Pulmonary artery endothelial cell (primary cell): ENCODE data around the gene CCDC186. TPM values are rescaled to one million over a fixed set of nuclear protein-coding genes. Genes with fewer than 3 reads are reported as not detected.
A peak's percentile ranks its signal among the peaks of the same experiment; 100 is the strongest.

Source experiments
- DNase-seq: peaks from one replicate; pipeline ENCODE4 v3.0.0-alpha.2; 2011; ENCODE audit warnings: low read depth, low spot score
- total RNA-seq: library from RNA; depleted of rRNA; stranded (reverse); fragments of >200 nt; gene quantifications from 2 replicates; pipeline ENCODE4 v1.2.3, GENCODE V29; 2014

The CCDC186 gene
- total RNA-seq: 12.8 and 15.7 TPM in 2 replicates

DNA sequence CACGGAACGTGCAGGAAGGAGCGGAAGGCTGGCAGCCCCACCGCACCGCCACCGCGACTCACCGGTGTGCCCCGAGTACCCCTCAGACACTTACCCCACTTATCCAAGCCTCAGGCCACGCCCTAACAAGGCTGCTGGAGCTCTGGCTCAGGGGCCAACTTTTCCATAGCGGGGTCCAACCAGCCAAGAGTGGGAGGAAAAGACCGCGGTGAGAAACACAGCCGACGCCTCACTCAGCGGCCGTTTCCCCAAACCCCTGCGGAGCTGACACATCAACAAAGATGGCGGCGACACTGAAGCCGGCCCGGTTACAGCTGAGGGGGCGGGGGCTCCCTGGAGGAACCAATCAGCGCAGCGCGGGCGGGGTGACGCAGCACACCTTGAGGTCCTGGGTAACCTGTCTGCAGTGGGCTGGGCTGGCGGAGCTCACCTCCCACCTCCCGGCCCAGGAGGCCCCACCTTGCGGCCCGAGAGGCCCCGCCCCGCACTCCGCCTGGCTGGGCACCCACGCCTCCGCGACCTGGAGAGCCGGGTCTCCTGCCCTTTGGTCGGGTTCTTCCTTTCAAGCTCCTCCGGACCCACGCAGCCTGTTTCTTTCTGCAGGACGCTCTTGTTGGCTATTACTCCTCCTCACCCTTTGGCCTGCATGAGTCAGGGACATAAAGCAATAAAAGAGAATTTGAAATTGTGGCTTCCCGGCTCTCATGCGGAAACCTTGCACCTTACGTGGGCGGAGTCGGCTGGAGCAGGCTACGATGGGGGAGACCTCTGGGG is at the start of gene CCDC186:
Gene CCDC186 (minus strand): TSS at position 283 of the 774 bp plus-strand sequence. CDS start 10,935 bp downstream, outside the sequence.
- peak; percentile 55 for DNase-seq

DNA sequence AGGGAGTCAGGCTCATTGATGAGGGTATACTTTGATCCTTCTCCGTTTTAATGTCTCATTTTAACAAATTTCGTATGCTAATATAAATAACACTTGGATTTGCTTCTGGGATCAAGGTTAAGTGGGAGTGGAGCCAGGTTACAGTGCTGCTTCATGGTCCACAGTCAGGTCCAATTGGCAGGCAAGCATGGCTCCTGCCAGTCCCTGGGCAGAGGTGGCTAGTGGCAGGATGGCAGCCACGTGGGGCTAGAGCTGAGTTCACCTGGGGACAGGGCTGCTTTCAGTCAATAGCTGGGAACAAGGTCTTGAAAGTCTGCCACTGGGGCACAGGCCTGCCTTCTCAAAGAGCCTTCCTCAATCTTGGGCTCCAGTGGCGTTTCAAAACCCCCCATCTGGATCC is 49.1 kb upstream of the CCDC186 start:
- no peak for DNase-seq

DNA sequence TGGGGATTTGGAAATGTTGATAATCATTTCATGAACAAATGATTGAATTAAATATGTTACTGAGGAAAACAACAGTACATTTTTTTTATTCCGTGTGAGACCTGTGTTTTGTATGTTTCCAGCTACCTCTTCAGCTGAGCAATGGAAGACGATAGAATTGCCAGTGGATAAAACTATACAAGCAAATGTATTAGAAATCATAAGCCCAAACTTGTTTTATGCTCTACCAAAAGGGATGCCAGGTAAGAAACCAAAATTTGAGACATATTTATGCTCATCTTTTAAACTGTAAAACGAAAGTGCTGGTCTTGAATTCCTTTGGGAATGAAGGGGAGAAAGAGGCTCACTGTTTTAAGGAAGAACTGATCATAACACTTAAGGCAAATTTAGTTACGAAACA is 47.2 kb upstream of the CCDC186 start:
- DNase-seq: no peak

DNA sequence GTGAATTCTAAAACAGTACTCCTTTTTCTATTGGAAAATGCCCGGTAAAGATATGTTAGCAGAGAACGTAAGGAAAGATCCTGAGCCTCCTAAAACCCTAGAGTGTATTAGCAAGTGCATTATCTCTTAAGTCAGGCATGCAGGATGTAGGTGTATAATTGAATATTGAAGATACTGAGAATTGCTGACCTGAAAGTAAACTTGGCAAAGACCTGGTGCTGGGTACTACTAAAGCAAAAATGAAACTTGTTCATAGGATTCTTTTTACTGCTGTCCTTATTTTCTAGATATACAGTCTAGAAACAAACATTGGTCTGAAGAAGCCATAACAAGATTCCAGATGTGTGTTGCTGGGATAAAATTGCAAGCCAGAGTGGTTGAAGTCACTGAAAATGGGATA is 46.3 kb upstream of the CCDC186 start:
- DNase-seq: no peak

DNA sequence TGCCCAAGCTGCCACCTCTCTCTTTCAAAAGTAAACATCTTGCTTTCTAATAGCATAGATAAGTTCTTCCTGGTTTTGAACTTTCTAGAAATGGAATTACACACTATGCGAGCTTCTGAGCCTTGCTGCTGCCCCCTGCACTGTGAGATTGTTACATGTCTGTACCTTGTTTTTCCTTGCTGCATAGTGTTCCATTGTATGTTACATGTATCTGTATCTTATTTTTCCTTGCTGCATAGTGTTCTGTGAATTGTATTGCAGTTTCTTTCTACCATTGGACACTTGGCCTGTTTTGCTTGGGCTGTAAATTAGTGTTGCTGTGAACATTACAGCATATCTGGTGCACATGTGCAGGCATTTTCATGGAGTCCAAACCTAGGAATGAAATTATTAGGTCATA is 41.0 kb upstream of the CCDC186 start:
- DNase-seq: no peak

DNA sequence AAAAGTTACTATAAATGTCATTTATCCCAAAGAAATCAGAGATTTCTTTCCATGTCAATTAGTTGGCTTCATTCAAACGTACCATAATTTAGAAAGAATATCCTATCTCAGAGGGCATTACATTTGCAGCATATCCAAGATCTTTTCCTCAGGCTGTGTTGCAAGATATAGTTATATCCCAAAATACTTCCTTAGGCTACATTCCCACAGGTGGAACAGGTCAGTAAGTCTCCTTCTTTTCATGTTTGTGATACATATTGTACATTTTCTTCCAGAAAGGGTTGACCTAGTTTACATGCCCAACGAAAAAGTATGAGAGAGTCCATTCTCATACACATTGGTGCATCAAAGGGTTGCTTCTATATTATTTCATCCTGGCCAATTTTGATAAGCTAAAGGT is 38.1 kb upstream of the CCDC186 start:
- DNase-seq: no peak

DNA sequence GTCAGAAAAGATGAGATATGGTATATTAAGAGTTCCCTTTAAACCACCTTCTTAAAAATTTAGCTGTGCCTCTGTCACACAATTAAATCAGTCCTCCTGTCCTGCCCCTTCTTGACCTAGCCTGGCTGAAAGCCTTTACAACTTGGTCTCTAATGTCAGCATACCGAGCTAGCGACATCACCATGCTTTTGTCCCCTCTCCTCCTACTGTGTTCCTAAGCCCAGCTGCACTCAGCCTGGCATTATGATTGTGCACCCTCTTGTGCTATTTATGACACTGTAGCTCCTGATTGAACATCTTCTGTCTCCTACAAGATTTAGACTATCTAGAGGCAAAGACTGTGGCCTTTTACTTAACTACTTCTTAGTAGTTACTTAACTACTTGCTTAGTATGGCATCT is 34.3 kb upstream of the CCDC186 start:
- no peak for DNase-seq

DNA sequence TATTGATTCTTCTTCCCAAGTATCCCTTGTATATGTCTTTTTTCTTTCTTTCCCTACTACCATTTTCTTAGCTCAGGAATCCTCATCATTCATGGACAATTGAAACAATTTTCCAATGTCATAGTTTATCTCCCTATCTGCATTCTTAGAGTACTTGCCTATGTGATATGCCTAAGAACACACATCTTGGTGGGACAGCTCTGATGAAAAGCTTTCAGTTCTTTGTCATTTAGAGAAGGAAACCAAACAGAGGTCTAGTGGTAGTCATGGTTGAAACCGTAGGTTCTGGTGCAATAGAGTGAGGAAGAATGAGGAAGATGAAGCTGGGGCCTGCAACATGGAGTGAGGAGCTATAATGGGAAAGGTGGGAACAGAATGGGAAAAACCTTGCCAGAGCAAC is 33.3 kb upstream of the CCDC186 start:
- no peak for DNase-seq

DNA sequence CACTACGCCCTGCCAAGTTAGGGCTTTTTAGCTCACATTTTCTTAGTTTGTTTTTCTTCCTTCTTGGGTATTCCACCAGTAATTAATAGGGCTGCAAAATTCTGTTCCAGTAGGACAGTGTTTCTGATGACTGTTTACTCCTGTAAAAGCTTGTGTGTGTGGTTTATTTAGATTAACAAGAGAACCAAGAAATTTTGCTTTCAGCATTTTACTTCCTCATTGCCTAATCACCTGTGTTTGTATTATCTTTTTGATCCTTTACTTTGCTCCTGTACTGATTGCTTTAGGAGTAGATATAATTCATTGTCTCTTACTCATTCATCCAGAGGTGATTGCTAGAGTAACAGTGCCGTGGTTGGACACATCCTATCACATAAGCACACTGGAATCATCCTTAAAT is 32.9 kb upstream of the CCDC186 start:
- DNase-seq: no peak

DNA sequence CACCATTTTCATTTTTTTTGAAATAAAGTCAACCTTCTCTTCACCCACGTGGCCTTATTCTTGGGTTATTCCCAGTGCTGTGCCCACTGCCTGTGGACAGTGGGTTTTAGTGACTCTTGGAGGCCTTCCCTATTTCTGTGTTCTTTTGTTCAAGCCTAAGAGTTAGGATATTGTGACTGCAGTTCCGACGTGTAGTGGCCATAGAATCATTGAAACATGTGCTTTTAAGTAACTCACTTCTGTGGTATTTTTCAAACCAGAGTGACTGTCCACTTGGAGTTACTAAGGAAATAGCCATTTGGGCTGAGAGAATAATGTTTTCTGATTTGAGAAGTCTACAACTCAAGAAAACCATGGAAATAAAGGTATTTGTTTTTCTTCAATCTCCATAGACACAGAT is 28.8 kb upstream of the CCDC186 start:
- DNase-seq: no peak

DNA sequence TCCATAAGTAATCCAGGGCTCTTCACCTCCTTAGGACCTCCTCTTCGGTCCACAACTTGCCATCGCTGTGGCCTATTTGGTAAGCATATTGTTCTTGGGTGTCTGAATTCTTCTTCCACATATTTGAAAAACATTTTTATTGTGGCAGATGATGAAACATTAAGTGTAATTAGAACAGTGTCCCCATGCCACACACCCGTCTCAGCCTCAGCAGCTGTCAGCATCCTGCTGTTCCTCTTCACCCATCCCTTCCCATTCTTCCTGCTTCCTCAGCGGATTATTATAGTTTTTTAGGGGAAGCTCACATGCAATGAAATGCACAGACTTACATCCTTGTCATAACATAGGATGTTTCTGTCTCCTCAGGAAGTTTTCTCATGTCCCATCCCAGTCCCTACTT is 25.2 kb upstream of the CCDC186 start:
- DNase-seq: no peak

DNA sequence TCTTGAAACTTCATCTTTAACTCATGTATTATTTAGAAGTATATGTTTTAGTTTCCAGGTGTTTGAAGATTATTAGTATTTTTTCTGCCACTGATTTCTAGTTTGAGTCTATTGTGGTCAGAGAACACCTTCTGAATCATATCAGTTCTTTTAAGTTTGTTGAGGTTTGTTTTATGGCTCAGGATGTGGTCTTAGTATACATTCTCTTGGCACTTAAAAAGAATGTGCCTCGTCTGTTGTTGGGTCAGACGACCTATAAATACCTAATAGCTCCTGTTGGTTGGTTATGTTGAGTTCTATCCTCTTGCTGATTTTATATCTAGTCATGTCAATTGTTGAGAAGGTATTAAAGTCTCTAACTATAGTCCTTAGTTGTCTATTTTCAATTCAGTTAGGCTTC is 21.1 kb upstream of the CCDC186 start:
- DNase-seq: no peak

DNA sequence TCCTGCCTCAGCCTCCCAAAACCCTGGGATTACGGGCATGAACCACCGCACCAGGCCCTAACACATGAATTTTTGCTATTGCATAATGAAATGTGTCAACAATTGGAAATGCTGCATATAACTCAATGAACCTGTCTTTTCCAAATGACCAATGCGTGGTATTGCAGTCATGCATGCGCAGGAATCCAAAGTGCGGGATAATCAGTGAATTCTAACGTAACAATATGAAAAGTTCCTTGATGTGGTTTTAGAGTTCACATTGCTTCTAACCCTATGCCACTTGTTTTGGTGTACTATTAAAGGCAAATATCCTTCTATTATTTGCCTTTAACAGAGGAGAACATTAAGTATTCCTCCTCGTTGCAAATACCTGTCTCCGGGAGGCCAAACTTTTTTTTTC is 15.7 kb upstream of the CCDC186 start:
- DNase-seq: no peak

DNA sequence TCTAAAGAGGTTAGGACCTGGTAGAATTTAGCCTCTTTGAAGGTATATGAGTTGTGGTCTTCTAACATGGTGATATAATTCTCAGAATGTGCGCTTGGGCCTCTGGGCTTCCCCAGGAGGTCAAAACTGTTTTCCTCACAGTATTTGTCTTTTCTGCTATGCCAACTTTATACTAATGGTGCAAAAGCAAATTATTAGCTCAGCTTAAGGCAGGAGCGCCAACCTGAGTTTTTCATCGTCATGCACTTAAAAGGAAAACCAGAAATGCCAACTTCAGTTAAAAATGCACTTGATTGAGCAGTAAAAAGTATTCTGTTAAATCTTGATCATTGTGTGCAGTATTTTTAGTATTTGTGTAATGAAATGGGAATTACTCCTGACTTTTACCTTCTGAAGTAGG is 14.9 kb upstream of the CCDC186 start:
- no peak for DNase-seq

DNA sequence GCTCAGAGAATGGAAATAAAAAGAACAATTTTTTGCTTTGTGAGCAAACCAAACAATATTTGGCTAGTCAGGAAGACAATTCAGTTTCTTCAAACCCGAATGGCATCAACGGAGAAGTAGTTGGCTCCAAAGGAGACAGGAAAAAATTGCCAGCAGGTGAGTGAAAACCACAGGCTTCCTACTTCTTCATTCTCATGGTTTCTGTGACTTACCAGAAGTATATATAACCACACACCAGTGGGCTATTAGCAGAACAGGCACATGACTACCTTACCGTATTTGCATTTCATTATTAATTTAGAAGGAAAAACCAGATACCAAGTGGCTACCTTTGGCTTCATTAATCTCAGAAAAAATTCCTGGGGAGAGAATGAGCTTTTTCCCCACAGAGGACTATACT is 14.0 kb upstream of the CCDC186 start:
- DNase-seq: no peak

DNA sequence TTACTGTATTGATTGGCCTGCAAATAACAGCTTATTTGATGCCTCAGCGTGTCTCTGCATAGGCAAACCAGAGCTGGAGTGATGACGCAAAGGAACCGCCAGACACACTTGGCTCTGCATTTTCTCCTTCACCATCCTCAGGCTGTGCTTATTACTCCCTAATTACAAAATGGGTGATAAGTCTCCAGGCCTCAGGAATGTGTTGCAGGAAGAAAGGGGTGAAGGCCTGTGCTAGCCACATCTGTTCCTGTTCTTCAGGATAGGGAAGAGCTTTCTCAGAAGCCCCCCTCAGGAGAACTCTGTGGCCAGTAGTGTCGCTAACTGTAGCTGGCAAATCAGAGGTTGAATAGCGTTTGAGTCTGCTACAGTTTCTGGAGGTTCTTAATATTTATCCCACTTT is 10.3 kb upstream of the CCDC186 start:
- no peak for DNase-seq

DNA sequence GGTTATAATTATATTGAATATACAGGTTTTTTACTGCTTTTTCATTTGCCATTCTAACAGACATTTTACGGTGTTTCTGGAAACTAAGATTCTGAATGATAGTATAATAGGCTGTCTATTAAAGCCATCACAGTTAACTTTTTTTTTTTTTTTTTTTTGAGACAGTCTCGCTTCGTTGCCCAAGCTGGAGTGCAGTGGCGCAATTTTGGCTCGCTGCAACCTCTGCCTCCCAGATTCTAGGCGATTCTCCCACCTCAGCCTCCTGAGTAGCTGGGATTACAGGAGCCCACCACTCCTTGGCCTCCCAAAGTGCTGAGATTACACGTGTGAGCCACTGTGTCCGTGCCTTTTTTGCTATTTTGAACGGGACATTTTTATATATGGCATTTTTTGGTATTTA is 9.6 kb upstream of the CCDC186 start:
- DNase-seq: no peak

DNA sequence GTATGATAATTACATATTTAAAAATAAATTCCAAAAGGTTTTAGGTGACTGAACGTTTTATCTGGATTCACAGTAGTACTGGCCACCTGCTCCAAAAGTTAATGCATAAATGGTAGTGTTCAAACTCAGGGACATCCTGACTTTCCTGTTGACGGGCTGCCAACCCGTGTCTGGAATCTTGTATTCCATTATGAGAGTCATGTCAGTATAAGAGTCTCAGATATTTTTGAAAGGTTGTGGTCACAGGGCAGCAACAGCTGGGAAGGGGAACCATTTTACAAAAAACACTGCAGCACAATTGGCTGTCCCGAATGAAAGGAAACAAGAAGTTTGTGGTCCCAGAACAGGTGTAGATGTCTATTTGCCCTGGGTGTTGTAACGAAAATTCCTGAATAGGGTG is 8.0 kb upstream of the CCDC186 start:
- no peak for DNase-seq

DNA sequence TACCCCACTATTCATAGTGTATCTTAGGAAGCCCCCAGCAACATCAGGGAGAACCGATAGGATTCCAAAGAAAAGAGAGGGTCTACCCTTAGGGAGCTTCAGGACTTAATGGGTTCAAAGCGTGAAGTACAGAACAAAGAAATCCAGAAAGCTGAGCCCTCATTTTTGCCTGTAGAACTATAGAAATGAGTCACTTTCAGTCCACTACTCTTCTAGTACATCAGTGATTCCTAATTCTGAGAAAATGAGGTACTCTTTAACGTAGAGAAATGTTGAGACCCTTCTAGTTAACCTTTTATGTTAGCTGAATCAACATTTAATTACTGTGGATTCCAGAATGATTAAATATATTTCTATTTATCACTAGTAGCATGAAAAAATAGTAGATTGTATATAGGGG is 6.9 kb upstream of the CCDC186 start:
- no peak for DNase-seq

DNA sequence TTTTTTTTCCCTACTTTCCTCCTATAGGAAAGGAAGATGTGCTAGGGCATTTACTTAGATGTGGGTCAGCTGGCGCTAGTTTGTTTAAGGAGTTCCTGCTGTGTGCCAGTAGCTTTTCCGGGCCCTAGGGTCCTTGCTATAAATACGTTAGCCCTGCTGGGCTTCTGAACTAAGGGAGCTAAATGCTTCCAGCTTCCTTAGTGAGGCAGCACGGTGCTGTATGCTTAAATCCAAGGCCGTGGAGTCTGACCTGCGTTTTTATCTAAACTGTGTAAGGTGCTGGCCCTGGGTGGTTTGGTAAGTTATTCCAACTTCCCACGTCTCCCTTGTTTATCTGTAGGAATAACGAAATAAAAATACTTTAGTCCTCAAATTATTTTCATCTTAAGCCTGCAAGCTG is 5.7 kb upstream of the CCDC186 start:
- DNase-seq: no peak

DNA sequence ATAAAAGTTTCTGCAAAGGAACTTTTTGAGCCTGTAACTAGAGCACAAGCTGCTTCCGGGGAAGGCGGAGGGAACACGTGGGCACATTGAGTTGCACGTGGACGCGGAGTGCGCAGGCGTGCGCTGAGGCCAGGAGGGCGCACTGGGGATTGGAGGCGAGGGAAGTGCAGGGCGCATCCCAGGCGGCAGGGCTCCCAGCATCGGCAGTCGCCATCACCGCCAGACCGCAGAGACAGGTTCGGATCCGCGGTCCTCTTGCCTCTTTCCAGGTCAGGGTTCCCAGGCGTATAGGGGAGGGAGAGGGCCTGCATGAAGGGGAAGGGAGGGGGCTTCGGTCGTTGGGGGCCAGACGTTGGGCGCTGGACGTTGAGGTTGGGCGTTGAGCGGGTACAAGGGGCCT is 5.1 kb upstream of the CCDC186 start, which contains the start of gene TDRD1:
Gene TDRD1 (plus strand): TSS at position 206 of the 400 bp plus-strand sequence. CDS start 8,479 bp downstream, outside the sequence.
- DNase-seq: no peak

DNA sequence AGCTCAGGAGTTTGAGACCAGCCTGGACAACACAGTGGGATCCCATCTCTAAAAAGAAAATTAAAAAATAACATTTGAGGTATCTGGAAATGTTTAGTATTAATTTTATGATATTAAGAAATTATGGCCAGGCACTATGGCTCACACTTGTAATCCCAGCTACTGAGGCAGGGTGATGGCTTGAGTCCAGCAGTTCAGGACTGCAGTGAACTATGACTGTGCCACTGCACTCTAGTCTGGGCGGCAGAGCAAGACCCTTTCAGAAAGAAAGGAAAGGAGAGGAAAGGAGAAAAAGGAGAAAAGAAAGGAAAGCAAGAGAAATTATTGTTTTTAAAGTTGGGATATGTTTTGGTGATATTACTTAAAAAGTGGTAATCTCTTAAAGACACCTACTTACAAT is 2.5 kb upstream of the CCDC186 start:
- no peak for DNase-seq

DNA sequence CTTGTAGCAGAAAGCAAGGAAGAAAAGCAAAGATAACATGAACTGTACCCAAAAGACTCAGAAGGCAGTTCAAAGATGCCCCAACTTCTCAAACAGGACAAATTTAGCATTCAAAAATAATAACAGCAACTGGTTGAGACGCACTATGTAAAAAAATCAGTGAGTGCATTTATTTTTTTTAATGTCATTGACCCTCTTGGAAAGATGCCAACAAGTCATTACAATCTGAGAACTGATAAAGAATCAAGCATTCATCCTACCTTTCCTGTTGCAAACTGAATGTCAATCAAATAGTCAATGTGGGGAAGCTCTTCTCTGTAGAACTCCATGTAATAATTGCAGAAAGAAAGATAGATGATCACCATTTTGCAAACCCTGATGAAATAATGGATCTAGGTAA is 1.7 kb upstream of the CCDC186 start:
- no peak for DNase-seq
